Mesothelial cell of epicardium (in vitro differentiated cells): Measurements from ENCODE around the gene PJA2. TPM values are rescaled to one million over a fixed set of nuclear protein-coding genes. Genes with fewer than 3 reads are reported as not detected.
"Not testable (repeated sequence)": the region's sequence is repeated elsewhere in the genome, so short reads cannot be mapped to it uniquely, and the experiment has no call there.

Experiments
- DNase-seq, 2 experiments: peaks; one replicate each; pipeline ENCODE4 v3.0.0; 2021; ENCODE audit warnings: low spot score in 2 of 2; ENCODE audit not compliant: unreplicated experiment in 2 of 2
- H3K27ac Mint-ChIP-seq: 2 replicates; pipeline ENCODE4 v1.8.0; 2021; ENCODE audit warnings: mixed read lengths
- H3K27me3 Mint-ChIP-seq: 2 replicates; pipeline ENCODE4 v1.8.0; 2021; ENCODE audit warnings: low read depth, mixed read lengths
- H3K36me3 Mint-ChIP-seq: 2 replicates; pipeline ENCODE4 v1.8.0; 2021; ENCODE audit warnings: mixed read lengths
- H3K4me1 Mint-ChIP-seq: 2 replicates; pipeline ENCODE4 v1.8.0; 2021; ENCODE audit warnings: mixed read lengths
- H3K4me3 Mint-ChIP-seq: 2 replicates; pipeline ENCODE4 v1.8.0; 2021; ENCODE audit warnings: mild to moderate bottlenecking, moderate library complexity, mixed read lengths
- H3K9me3 Mint-ChIP-seq: 2 replicates; pipeline ENCODE4 v1.8.0; 2021; ENCODE audit warnings: mixed read lengths
- CTCF ChIP-seq: fragments of 200-600 bp; sonication (generic); IDR thresholded peaks from one replicate; pipeline ENCODE4 v1.5.0; 2021; ENCODE audit warnings: antibody characterized with exemption; ENCODE audit not compliant: unreplicated experiment
- total RNA-seq: library from RNA; stranded (reverse); gene quantifications from 3 replicates; pipeline ENCODE4 v1.2.1, GENCODE V29; 2021

The PJA2 gene
- total RNA-seq, 1 donor from 2014 or later, result 69.2 TPM

DNA sequence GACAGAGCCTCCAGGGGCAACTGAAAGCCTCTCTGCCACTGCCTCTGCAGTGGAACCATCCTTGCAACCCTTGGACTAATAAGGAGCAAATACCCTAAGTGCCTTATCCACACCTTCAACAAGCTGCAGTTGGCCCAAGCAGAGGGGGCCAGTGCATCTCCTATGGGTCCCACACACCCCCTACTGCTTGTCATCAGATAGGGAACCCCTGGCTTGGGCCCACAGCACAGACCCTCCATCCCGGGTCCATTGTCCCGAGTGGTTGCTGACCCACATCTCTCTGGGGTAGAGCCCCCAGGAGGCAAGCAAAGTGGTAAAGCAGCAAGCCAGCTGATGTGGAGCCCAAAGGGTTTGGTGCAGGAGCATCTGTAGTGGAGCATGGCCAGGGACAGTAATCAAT, 119.5 kb downstream of the PJA2 start:
- Mint-ChIP-seq H3K27ac (no peak overlapping the region), H3K9me3 (peaks cover 64% of the 10 kb centered on the region), H3K4me1 (no peaks in the 10 kb centered on the region), H3K4me3 (no peak overlapping the region), H3K27me3 (no peaks in the 10 kb centered on the region), H3K36me3 (peaks cover 19% of the 10 kb centered on the region)
- no peak for DNase-seq
- TF ChIP-seq CTCF, result no peak

DNA sequence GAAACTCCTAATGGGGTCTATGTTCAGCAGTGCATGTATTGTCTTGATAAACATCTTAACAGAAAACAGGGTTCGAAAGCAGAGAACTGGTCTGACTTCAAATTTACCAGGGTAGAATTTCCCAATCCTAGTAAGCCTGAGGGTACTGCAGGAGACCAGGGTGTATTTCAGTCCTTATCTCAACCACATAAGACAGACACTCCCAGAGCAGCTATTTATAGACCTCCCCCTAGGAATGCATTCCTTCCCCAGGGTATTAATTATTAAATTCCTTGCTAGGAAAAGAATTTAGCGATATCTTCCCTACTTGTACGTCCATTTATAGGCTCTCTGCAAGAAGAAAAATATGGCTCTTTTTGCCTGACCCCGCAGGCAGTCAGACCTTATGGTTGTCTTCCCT, 123.1 kb downstream of the PJA2 start:
- H3K27me3 Mint-ChIP-seq, H3K4me1 Mint-ChIP-seq, H3K4me3 Mint-ChIP-seq, H3K27ac Mint-ChIP-seq, DNase-seq: not testable (repeated sequence)
- H3K9me3 Mint-ChIP-seq, result peaks cover 53% of the 10 kb centered on the region
- peaks cover 18% of the 10 kb centered on the region for H3K36me3 Mint-ChIP-seq
